GM06990 (cell line): ENCODE data around the gene DSCAML1.

Source experiments
- DNase-seq: peaks from one replicate; pipeline ENCODE4 v3.0.0-alpha.2; 2011; ENCODE audit not compliant: insufficient read length; ENCODE audit errors: extremely low read depth
- H3K27me3 ChIP-seq: replicated peaks from 2 replicates; pipeline ENCODE4 v1.6.0; 2011; ENCODE audit warnings: low read length; ENCODE audit not compliant: control insufficient read depth, insufficient read depth
- H3K36me3 ChIP-seq: 2 replicates; pipeline ENCODE4 v1.5.1; 2011; ENCODE audit warnings: low read length; ENCODE audit not compliant: control insufficient read depth, insufficient read depth
- H3K4me3 ChIP-seq: replicated peaks from 2 replicates; pipeline ENCODE4 v1.5.1; 2011; ENCODE audit warnings: low read depth, mild to moderate bottlenecking, control low read depth, low read length
- CTCF ChIP-seq: IDR thresholded peaks from 2 replicates; pipeline ENCODE4 v1.5.1; 2011; ENCODE audit warnings: low read length, control low read depth, mild to moderate bottlenecking, inconsistent platforms; ENCODE audit not compliant: insufficient read depth, poor library complexity, severe bottlenecking

Gene DSCAML1

GRCh38 chr11:117520966-117521365 is 276.1 kb downstream of the DSCAML1 start:
- no peak for TF ChIP-seq CTCF

GRCh38 chr11:117520201-117520600 is 276.8 kb downstream of the DSCAML1 start:
- no peak for TF ChIP-seq CTCF
- H3K36me3 ChIP-seq: no peaks in the 10 kb centered on the region
- no peak for DNase-seq
- no peak overlapping the region for H3K4me3 ChIP-seq
- no peaks in the 10 kb centered on the region; the same call in 1 of the 2 replicates for H3K27me3 ChIP-seq

More at GRCh38 chr11:117520966-117521365, 276.1 kb downstream of the DSCAML1 start:
- Histone ChIP-seq H3K27me3 (no peaks in the 10 kb centered on the region; the same call in 1 of the 2 replicates), H3K36me3 (no peaks in the 10 kb centered on the region), H3K4me3 (no peak overlapping the region)
- no peak for DNase-seq

DNA sequence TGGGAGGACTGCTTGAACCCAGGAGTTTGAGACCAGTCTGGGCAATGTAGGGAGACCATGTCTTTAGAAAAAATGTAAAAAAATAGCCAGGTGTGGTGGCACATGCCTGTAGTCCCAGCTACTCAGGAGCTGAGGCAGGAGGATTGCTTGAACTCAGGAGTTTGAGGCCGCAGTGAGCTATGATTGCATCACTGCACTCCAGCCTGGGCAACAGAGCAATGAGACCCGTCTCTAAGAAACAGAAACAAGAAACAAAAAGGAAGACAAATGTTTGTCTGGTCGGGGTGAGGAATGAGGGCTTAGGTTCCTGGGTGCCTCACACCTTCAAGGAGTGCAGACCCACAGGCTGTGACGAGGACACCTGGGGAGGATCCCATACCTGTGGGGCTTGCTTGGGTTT is 277.4 kb downstream of the DSCAML1 start:
- Histone ChIP-seq H3K27me3 (no peaks in the 10 kb centered on the region; the same call in 1 of the 2 replicates), H3K4me3 (no peak overlapping the region), H3K36me3 (no peaks in the 10 kb centered on the region)
- no peak for TF ChIP-seq CTCF
- DNase-seq: no peak

DNA sequence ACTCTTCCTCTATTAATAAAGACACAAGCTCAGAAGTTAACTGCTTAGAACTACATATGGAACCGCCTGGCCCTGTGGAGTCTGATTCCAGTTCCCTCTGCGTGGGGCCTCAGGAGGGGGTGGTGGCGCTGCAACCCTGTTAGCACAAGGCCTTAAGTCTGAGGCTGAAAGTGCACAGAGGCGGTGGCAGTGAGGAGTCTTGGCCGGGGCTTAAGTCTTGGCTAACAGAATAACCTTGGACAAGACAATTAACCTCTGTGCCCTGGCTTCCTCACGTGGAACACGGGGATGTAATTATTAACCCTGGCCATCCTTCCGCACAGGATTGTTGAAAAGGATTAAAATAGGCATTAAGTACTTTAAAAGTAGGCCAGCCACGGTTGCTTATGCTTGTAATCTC is 277.8 kb downstream of the DSCAML1 start:
- H3K36me3 ChIP-seq: no peaks in the 10 kb centered on the region

GRCh38 chr11:117518455-117518854 is 278.6 kb downstream of the DSCAML1 start:
- no peaks in the 10 kb centered on the region; the same call in 1 of the 2 replicates for H3K27me3 ChIP-seq
- no peak for DNase-seq

More for the DNA sequence above, 277.8 kb downstream of the DSCAML1 start:
- DNase-seq: no peak
- TF ChIP-seq CTCF: no peak
- Histone ChIP-seq H3K4me3 (no peak overlapping the region), H3K27me3 (no peaks in the 10 kb centered on the region; the same call in 1 of the 2 replicates)

More at GRCh38 chr11:117518455-117518854, 278.6 kb downstream of the DSCAML1 start:
- H3K4me3 ChIP-seq: no peak overlapping the region
- TF ChIP-seq CTCF: no peak
- H3K36me3 ChIP-seq: no peaks in the 10 kb centered on the region
